ENCODE results near the gene MCF2L.
"Not testable (repeated sequence)": the region's sequence is repeated elsewhere in the genome, so short reads cannot be mapped to it uniquely, and the experiment has no call there.

Gene MCF2L

DNA sequence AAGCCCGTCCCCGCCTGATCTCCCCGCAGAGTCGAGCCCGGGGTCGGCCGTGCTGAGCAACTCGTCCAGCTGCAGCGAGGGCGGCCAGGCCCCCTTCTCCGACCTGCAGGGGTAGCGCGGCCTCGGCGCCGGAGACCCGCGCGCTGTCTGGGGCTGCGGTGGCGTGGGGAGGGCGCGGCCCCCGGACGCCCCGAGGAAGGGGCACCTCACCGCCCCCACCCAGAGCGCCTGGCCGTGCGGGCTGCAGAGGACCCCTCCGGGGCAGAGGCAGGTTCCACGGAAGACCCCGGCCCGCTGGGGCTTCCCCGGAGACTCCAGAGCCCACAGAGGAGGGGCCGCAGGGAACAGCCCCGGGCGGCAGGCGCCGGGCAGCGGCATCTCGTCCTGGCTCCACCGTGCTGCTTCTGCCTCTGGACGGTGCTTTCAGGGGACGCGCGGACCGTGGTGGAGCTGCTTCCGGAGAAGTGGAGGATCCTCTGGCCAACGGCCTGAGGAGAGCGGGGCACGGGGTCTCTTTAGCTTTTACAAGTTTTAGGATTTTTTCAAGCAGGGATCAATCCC, 127.8 kb downstream of the MCF2L start:
- no peak for DNase-seq (ENCODE audit: low read depth)

DNA sequence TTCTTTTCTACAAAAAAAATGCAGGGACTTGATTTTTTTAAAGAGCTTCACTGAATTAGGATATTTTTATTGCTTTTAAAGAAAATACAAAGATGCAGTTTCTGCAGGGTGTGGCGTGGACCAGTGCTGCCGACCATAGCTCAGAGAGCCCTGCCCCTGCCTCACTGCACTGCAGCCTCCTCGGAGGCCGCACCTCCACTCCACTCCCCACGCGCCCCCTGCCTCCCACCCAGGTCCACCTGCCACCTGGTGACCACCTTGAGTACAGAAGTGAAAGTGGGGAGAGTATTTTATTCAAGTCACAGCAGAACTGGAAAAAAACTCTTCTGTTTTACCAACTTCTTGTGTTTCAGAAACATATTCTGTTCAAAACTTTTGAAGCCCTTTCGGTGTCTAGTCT, 128.6 kb downstream of the MCF2L start:
- DNase-seq (ENCODE audit: low read depth) = no peak

DNA sequence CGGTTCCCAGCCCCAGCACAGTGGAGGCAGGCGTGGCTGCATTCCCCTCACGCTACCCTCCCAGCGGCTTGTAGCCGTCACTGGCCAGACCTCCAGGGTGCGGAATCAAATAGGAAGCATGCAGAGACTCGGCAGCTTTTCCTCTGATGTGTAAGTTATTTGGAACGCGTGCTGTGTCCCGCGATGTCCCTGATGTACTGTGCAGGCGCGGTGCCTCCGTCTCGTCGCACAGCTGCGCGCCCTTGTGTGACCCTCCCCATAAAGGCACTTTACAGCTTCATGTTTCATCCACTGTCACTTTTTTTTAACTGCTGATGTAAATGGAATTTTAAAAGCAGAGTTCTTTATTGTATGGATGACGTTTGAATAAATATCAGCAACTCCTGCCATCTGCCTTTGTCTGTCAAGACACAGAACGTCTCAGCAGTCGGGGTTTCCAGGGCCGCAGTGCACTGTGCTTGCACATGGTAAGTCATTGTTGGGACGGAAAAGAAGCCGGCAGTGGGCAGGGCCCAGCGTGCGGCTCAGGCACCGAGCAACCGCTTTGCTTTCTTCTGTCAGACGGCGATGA, 129.2 kb downstream of the MCF2L start:
- no peak for DNase-seq (ENCODE audit: low read depth)

DNA sequence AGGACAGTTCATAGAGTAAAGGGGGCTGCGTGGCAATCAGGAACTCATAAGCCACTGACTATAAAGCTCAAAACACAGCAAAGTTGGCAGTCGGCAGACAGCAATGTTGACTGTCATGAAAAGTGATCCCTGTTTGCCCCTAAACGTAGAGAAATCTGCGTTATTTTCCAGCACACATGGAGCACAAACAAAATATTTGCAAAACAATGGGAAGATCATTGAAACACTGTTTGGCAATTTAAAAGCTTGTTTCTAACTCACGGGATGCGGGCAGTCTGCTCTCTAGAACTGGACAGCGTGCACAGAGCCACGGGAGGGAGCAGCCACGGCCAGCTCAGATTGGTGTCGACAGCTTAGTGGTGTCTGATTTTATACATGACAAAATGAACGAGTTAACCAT, 130.1 kb downstream of the MCF2L start:
- DNase-seq (ENCODE audit: low read depth) = no peak

DNA sequence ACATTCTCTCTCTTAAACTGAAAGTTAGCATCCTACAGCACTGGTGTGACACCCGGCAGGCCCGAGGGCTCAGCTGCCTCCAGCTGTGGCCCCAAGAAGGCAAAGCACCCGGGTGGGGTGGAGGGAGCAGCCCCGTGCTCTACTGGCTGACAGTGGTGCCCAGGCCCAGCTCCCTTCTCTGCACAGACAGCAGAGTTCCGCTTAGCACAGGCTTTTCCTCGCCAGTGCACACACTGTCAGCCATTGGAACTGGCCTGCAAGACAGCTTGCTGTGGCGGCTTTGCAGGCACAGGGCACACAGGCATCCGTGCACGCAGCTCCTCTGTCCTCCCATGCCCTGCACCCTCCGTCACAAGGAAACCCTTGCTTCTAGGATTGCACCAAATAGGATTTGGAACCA, 133.3 kb downstream of the MCF2L start:
- not testable (repeated sequence) for DNase-seq (ENCODE audit: low read depth)

DNA sequence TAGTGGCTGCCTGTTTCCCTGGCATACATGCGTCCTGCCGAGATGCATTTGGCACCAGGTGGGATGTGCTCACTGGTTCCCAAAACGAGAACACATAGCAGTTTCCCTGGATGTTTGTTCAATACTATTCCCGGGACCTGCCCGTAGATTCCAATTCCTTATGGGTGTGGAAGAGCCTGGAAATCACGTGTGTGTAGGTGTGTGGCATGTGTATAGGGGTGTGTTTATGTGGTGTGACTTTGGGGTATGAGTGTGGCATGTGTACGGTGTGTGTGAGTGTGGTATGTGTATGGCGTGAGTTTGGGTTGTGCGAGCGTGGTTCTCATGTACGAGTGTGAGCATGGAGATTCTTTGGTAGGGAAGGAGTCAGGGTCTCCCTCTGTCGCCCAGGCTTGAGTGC, 133.7 kb downstream of the MCF2L start:
- no peak for DNase-seq (ENCODE audit: low read depth)

DNA sequence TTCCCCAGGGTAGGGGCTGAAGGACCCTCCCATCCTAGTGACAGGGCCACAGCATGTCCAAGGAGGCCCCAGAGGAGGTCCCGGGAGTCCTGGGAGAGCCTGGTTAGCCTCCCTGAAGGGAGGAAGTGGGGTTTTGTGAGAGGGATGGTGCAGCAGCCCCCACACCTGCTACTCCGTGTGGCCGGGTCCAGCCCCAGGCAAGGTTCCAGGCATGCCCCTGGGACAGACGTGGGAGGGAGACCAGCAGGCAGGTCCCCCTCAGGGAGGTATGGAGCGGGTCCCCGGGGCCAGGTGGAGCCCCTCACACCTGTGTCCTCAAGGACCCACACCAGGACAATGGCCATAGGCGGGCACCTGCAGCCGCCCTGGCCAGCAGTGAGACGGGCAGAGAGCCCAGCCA, 134.6 kb downstream of the MCF2L start:
- DNase-seq (ENCODE audit: low read depth) = no peak

DNA sequence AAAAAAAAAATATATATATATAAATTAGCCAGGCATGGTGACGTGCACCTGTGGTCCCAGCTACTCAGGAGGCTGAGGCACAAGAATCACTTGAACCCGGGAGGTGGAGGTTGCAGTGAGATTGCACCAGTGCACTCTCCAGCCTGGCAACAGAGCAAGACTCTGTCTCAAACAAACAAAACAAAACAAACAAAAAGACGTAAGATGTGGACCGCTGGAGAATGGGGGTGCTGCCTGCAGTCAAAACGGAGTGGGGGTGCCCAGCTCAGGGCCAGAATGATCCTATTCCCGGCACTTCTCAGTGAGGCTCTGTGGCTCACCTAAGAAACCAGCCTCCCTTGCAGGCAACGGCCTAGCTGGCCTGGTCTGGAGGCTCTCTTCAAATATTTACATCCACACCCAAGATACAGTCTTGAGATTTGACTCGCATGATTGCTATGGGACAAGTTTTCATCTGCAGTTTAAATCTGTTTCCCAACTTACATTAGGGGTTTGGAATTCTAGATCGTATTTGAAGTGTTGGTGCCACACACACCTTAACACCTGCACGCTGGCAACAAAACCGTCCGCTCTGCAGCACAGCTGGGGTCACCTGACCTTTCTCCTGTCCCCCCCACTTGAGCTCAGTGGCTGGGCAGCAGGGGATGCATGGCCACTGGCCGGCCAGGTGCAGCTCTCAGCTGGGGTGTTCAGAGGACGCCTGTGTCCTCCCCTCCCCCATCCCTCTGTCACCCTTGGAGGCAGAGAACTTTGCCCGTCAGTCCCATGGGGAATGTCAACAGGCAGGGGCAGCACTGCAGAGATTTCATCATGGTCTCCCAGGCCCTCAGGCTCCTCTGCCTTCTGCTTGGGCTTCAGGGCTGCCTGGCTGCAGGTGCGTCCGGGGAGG, 136.3 kb downstream of the MCF2L start, which contains the start of gene F7:
Gene F7 (plus strand): TSS at position 760 of the 889 bp plus-strand sequence. CDS start 51 bp downstream, at position 811.
- no peak for DNase-seq (ENCODE audit: low read depth)

DNA sequence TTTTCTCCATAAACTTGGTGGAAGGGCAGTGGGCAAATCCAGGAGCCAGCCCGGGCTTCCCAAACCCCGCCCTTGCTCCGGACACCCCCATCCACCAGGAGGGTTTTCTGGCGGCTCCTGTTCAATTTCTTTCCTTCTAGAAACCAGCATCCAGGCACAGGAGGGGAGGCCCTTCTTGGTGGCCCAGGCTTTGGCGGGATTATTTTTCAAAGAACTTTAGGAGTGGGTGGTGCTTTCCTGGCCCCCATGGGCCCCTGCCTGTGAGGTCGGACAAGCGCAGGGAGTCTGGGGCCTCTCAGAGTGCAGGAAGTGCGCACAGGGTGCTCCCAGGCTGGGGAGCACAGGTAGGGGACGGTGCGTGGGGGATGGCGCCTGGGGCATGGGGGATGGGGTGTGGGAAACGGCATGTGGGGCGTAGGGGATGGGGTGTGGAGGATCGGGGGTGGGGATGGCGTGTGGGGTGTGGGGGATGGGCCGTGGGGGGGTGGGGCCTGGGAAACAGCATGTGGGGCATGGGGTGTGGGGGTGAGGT, 137.0 kb downstream of the MCF2L start:
- no peak for DNase-seq (ENCODE audit: low read depth)

DNA sequence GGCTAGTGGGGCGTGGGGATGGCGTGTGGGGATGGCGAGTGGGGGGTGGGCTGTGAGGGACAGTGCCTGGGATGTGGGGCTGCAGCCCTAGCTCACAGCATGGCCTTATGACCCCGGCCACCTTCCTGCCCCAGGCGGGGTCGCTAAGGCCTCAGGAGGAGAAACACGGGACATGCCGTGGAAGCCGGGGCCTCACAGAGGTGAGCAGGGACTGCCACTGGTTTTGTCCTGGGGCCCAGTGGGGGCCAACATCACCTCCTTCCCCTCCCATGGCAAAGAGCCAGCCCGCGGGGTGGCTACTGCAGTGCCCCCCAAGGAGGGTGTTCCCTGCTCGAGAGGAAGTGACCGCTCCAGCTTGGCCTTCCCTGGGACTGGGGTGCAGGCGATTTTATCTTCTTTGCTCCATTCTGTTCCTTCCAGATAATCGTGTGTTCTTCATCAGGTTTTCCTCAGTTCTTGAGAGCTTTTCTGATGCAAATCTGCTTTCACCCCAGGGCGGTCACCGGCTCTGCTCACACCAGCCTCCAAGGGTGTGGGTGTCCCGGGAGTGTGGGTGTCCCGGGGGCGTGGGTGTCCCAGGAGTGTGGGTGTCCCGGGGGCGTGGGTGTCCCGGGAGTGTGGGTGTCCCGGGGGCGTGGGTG, 137.8 kb downstream of the MCF2L start:
- DNase-seq (ENCODE audit: low read depth) = no peak

DNA sequence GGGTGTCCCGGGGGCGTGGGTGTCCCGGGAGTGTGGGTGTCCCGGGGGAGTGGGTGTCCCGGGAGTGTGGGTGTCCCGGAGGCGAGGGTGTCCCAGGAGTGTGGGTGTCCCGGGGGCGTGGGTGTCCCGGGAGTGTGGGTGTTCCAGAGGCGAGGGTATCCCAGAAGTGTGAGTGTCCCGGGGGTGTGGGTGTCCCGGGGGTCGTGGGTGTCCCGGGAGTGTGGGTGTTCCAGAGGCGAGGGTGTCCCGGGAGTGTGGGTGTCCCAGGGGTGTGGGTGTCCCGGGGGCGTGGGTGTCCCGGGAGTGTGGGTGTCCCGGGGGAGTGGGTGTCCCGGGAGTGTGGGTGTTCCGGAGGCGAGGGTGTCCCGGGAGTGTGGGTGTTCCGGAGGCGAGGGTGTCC, 139.5 kb downstream of the MCF2L start:
- not testable (repeated sequence) for DNase-seq (ENCODE audit: low read depth)

DNA sequence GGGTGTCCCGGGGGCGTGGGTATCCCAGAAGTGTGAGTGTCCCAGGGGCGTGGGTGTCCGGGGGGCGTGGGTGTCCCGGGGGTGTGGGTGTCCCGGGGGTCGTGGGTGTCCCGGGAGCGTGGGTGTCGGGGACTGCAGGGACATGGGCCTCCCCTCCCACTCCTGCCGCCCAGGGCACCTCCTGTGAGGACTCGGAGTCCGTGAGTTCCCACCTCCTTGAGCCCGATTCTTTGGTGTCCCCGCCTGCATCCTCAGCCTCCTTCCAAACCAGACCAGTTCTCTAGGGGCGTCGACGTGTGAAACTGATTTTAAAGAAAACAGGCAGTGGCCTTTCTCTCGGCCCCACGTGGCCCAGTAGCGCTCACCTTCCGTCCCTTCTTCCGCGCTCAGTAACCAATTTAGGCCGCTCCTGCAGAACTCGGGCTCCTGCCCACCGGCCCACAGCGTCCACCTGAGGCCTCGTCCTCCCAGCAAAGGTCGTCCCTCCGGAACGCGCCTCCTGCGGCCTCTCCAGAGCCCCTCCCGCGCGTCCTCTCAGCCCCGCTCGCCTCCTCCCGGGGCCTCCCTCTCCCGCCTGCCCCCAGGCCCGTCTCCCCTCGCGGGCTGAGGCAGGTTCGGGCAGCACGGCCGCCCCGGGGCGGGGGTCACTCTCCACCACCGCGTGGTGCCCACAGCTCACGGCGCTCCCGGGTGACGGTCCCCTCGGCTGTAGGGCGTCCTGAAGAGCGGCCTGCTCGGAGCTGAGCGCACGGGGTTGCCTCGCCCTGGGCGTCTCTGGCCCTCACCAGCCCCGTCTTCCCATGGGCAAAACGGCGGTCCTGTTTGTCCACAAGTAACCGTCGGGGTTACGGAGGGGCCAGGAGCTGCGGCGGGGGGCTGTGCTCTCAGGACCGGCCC, 140.4 kb downstream of the MCF2L start:
- DNase-seq (ENCODE audit: low read depth) = no peak

DNA sequence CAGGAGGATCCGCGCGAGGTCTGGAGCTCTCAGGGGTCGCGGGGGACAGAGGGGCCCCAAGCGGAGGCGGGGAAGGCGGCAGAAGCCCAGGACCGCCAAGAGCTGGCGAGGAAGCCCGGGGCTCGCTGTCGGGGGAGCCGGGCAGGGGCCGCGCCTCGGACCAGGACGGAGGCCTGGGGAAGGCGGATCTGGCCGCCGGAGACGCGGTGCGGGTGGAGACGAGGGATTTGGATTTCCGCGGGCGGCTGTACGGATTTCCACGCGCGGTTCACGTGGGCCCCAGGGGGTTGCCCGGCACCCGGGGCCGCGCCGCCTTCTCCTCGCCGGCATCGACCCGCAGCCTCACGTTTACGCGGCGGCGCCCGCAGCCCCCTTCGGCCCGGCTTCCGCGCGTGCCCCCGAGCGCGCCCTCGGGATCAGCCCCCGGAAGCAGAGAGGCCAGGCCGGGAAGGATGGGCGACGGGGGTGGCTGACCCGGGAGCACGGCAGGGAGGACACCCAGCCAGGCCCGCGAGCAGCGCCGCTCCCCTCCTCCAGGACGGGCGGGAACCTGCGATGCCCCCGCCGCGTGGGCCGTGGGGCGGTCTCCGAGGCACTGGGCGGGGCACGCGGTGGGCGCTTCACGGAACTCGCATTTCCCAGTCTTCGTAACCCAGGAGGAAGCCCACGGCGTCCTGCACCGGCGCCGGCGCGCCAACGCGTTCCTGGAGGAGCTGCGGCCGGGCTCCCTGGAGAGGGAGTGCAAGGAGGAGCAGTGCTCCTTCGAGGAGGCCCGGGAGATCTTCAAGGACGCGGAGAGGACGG, 141.2 kb downstream of the MCF2L start:
- no peak for DNase-seq (ENCODE audit: low read depth)

DNA sequence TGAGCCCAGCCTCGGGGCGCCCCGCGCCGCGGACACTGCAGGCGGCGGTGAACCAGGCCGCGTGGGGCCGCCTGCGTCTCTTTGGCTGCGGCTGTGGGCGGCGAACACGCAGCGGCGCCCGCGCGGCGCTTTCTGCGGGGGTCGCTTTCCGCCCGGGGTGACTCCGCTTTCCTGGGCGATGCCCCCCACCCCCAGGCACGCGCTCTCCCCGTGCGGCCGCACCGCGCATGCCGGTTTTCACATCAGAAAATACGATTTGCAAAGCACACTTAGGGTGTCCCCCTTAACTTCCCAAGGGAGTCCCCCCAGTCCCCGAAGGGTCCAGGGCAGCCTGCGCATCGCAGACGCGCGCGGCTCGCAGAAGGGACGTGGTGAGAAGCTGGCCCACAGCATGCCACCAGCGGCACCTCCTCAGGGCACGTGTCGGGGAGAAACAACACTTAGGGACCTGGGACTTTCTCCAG, 141.9 kb downstream of the MCF2L start:
- DNase-seq (ENCODE audit: low read depth) = no peak

DNA sequence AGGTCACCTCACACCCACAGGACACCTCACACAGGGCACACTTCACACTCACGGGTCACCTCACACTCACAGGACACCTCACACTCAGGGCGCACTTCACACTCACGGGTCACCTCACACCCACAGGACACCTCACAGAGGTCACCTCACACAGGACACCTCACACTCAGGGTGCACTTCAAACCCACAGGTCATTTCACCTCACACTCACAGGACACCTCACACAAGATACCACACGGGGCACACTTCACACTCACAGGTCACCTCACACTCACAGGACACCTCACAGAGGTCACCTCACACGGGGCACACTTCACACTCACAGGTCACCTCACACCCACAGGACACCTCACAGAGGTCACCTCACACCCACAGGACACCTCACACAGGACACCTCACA, 142.8 kb downstream of the MCF2L start:
- DNase-seq (ENCODE audit: low read depth) = not testable (repeated sequence)

DNA sequence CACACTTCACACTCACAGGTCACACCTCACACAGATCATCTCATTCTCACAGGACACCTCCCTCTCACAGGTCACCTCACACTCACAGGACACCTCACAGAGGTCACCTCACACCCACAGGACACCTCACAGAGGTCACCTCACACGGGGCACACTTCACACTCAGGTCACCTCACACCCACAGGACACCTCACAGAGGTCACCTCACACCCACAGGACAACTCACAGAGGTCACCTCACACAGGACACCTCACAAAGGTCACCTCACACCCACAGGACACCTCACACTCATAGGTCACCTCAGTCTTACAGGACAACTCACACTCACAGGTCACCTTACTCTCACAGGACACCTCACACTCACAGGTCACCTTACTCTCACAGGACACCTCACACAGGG, 143.5 kb downstream of the MCF2L start:
- not testable (repeated sequence) for DNase-seq (ENCODE audit: low read depth)

DNA sequence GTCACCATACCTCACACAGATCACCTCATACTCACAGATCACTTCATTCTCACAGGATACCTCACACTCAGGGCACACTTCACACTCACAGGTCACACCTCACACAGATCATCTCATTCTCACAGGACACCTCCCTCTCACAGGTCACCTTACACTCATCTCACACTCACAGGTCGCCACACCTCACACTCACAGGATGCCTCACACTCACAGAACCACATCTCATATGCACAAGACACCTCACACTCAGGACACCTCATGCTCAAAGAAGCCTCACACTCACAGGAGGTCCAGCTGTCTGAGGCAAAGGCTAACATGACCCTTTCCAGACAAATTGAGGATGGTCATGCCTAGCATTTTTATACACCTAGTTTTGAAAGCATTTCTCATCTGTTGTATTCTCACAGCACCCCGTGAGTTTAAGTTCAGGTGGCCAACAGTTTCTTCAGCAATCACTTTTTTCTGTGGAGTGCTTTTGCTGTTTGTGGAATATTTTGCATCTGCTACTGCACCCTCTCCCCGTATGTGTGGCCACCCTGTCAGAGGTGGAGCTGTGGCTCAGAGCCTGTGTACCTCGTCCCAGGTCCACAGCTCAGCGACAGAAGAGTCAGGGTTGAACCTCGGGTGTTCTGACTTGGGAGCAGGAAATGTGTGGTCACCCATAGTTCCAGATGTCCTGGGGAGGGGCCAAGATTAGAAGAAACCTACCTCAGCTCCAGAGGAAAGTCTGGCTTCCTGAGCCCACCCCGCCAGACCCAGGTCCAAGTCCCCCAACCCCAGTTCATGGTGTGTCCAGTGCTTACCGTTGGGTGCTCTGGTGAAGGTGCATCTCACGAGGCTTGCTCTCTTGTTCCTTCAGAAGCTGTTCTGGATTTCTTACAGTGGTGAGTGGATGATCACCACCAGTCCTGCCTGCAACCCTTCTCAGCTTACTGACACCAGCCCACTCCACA, 144.2 kb downstream of the MCF2L start:
- DNase-seq (ENCODE audit: low read depth) = no peak

DNA sequence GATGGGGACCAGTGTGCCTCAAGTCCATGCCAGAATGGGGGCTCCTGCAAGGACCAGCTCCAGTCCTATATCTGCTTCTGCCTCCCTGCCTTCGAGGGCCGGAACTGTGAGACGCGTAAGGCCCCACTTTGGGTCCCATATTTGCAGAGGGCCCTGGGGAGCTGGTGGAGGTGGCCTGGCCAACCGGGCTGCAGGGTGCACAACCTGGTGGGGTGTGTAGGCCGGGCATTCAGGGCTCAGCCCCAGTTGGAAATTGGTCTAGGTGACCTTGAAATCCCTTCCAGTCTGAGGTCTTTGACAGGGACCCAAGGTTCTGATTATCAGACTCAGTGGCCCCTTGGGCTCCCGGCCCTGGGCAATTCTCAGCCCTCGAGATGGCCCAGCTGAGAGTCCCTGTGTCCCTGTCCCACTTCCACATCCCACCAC, 144.8 kb downstream of the MCF2L start:
- DNase-seq (ENCODE audit: low read depth) = no peak

Data from activated T-helper 1 cell treated with Interleukin-2 at 50 U/mL for 16 hours (primary cell).